Gastroesophageal sphincter (tissue), 4 donors: ENCODE data around the gene SELENOI. TPM values are rescaled to one million over a fixed set of nuclear protein-coding genes. Genes with fewer than 3 reads are reported as not detected.
"Not testable (repeated sequence)": the region's sequence is repeated elsewhere in the genome, so short reads cannot be mapped to it uniquely, and the experiment has no call there.

Experiments used
- ATAC-seq: fragments of 150-250 bp; one replicate; pipeline ENCODE4 v1.9.1; 2016; ENCODE audit warnings: mild to moderate bottlenecking, moderate library complexity
- H3K27ac ChIP-seq, 4 donors: fragments of 200-600 bp; sonication (generic) in 3 of 4; 1 replicate in 3 of 4; 2 replicates in 1 of 4; pipeline ENCODE4 v1.5.1; 2016 to 2019
- H3K27me3 ChIP-seq: fragments of 200-600 bp; sonication (generic); one replicate; pipeline ENCODE4 v1.5.1; 2019
- H3K36me3 ChIP-seq, 2 donors: fragments of 200-600 bp; sonication (generic); one replicate each; pipeline ENCODE4 v1.5.1; 2019; ENCODE audit warnings: control low read depth in 1 of 2
- H3K4me1 ChIP-seq, 3 donors: fragments of 200-600 bp; sonication (generic); 1 replicate in 2 of 3; 2 replicates in 1 of 3; pipeline ENCODE4 v1.5.1; 2016 to 2019; ENCODE audit warnings: control low read depth in 2 of 3
- H3K4me3 ChIP-seq, 2 donors: fragments of 200-600 bp; sonication (generic); one replicate each; pipeline ENCODE4 v1.5.1; 2019; ENCODE audit warnings: mild to moderate bottlenecking in 1 of 2, moderate library complexity in 1 of 2
- H3K9me3 ChIP-seq, 3 donors: fragments of 200-600 bp; sonication (generic); one replicate each; pipeline ENCODE4 v1.5.1; 2017 to 2019; ENCODE audit warnings: control low read depth in 2 of 3
- CTCF ChIP-seq, 4 experiments: fragments of 200-600 bp in 2 of 4; fragments of 450-650 bp in 2 of 4; sonication (generic) in 1 of 4; IDR thresholded peaks; one replicate each; pipeline ENCODE4 v1.5.1; 2017 to 2019; ENCODE audit warnings: antibody characterized with exemption in 4 of 4, mild to moderate bottlenecking in 2 of 4, moderate library complexity in 2 of 4
- EP300 ChIP-seq: sonication (generic); formaldehyde crosslinking; IDR thresholded peaks from one replicate; pipeline ENCODE4 v1.6.1; 2017; ENCODE audit warnings: antibody characterized with exemption, mild to moderate bottlenecking
- POLR2A ChIP-seq, 2 donors: fragments of 450-650 bp; IDR thresholded peaks; one replicate each; pipeline ENCODE4 v1.6.1; 2017; ENCODE audit warnings: antibody characterized with exemption in 2 of 2, mild to moderate bottlenecking in 2 of 2, moderate library complexity in 1 of 2
- POLR2AphosphoS5 ChIP-seq: sonication (generic); formaldehyde crosslinking; IDR thresholded peaks from one replicate; pipeline ENCODE4 v1.6.1; 2017; ENCODE audit warnings: antibody characterized with exemption
- WGBS, 2 donors: methylation state at CpG; one replicate each; pipeline ENCODE4 v1.1.5; 2018; ENCODE audit warnings: low coverage in 1 of 2; 5-methylcytosine and 5-hydroxymethylcytosine counted together
- total RNA-seq, 4 donors: library from RNA; depleted of rRNA; stranded (reverse); fragments of >200 nt; gene quantifications; one replicate each; pipeline ENCODE4 v1.1.0, GENCODE V29; 2016

SELENOI gene
- total RNA-seq, 4 donors from 2014 or later: 7.0 to 10.9 (median 8.7) TPM

GRCh38 chr2:26351375-26352090, 5.6 kb downstream of the SELENOI start:
- Histone ChIP-seq H3K27me3 (no peaks in the 10 kb centered on the region), H3K27ac (no peak overlapping the region), H3K36me3 (no peaks in the 10 kb centered on the region), H3K4me3 (no peak overlapping the region), H3K4me1 (peaks cover 0 to 26% (median 8%) of the 10 kb centered on the region in 3 donors), H3K9me3 (no peaks in the 10 kb centered on the region)
- ATAC-seq: no peak
- WGBS, 2 donors: 97 to 100% methylated on average over 3 to 10 of the region's 10 CpGs
- TF ChIP-seq EP300: no peak
- TF ChIP-seq POLR2A (IDR thresholded peaks at IDR 0.05): no peak
- no peak for TF ChIP-seq CTCF (IDR thresholded peaks at IDR 0.05)
- TF ChIP-seq POLR2AphosphoS5: no peak

DNA sequence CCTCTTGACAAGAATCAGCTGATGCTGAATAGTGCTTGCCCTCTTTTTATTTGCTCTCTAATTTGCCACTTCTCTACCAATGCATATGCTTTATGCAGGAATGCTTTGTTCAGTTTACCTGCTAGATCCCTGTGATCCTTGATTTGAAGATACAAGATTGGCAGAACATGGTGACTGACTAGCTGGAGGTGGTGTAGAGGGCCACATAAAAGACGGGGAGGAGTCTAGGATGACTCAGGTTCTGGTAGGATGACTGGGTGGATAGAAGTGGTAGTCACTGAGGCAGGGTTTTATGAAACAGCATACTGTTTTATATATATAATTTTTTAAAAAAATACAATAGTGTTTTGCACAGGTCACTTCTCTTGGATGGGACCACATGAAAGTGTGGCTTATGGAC, 6.9 kb downstream of the SELENOI start:
- H3K27me3 ChIP-seq: no peaks in the 10 kb centered on the region
- ATAC-seq: no peak
- H3K9me3 ChIP-seq: no peaks in the 10 kb centered on the region
- 100% methylated on average over 1 of the region's 1 CpG for WGBS, 2 donors
- H3K27ac ChIP-seq: no peak overlapping the region
- H3K4me3 ChIP-seq: no peak overlapping the region
- no peaks in the 10 kb centered on the region for H3K36me3 ChIP-seq
- TF ChIP-seq EP300 (no peak), POLR2AphosphoS5 (no peak), CTCF (IDR thresholded peaks at IDR 0.05) (no peak), POLR2A (IDR thresholded peaks at IDR 0.05) (no peak)
- peaks cover 0 to 14% (median 0%) of the 10 kb centered on the region in 3 donors for H3K4me1 ChIP-seq

DNA sequence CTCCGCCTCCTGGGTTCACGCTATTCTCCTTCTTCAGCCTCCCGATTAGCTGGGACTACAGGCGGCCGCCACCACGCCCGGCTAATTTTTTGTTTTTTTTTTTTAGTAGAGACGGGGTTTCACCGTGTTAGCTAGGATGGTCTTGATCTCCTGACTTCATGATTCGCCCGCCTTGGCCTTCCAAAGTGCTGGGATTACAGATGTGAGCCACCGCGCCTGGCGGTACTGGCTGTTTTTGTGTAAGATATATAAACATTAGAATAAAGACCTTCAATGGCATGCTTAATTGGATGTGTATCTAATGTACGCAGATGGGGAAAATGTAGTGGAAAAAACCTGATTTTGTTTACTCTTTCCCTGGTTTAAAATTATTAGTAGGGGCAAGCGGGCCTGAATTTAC, 8.5 kb downstream of the SELENOI start:
- not testable (repeated sequence) for H3K27ac ChIP-seq, H3K4me3 ChIP-seq, H3K4me1 ChIP-seq, ATAC-seq, H3K27me3 ChIP-seq, H3K36me3 ChIP-seq, H3K9me3 ChIP-seq
- WGBS, 2 donors: 97 to 99% methylated on average over 11 of the region's 16 CpGs

- no peak for ATAC-seq
- no peaks in the 10 kb centered on the region for H3K36me3 ChIP-seq
- TF ChIP-seq EP300: no peak
- no peak for TF ChIP-seq CTCF (IDR thresholded peaks at IDR 0.05)
- TF ChIP-seq POLR2A (IDR thresholded peaks at IDR 0.05): no peak
- no peak for TF ChIP-seq POLR2AphosphoS5
- peaks cover 0 to 7% (median 0%) of the 10 kb centered on the region in 3 donors for H3K4me1 ChIP-seq
- no peak overlapping the region for H3K4me3 ChIP-seq
- WGBS, 2 donors: 46 to 74% methylated on average over 4 to 9 of the region's 9 CpGs
- H3K27me3 ChIP-seq: no peaks in the 10 kb centered on the region
- no peak overlapping the region for H3K27ac ChIP-seq
- no peaks in the 10 kb centered on the region for H3K9me3 ChIP-seq
Measured at GRCh38 chr2:26355038-26355995, 9.4 kb downstream of the SELENOI start.

DNA sequence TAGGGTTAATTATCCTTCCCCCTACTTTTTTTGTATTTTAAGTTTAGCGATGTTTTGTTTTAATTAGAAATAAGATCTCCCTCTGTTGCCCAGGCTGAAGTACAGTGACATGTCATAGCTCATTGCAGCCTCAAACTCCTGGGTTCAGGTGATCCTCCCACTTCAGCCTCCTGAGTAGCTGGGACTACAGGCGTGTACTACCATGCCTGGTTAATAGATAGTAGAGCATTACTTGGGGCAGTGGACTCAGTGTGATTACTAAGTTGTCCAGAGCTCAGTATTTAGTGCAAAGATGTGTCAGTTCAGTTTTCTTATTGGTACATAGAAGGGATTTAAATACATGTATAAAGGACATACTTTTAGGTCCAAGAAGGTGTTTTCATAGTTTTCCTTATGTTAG, 10.2 kb downstream of the SELENOI start:
- H3K9me3 ChIP-seq: no peaks in the 10 kb centered on the region
- no peaks in the 10 kb centered on the region for H3K36me3 ChIP-seq
- no peaks in the 10 kb centered on the region for H3K27me3 ChIP-seq
- H3K27ac ChIP-seq: no peak overlapping the region
- no peak overlapping the region for H3K4me3 ChIP-seq
- WGBS, 2 donors: 100% methylated on average over 1 to 2 of the region's 2 CpGs
- no peak for ATAC-seq
- H3K4me1 ChIP-seq: peaks cover 0 to 7% (median 0%) of the 10 kb centered on the region in 3 donors
- TF ChIP-seq CTCF (IDR thresholded peaks at IDR 0.05) (no peak), EP300 (no peak)
